Esophagus squamous epithelium (tissue), 5 donors: ENCODE data around the gene IGF2BP3. TPM values are rescaled to one million over a fixed set of nuclear protein-coding genes. Genes with fewer than 3 reads are reported as not detected.

ENCODE experiments used
- DNase-seq: peaks from one replicate; lab custom pipeline; 2025; lab: John Stamatoyannopoulos, UW
- H3K27ac ChIP-seq, 4 donors: fragments of 200-600 bp; sonication (generic); one replicate each; pipeline ENCODE4 v1.5.1; 2016 to 2019; ENCODE audit warnings: mild to moderate bottlenecking in 1 of 4
- H3K27me3 ChIP-seq, 4 donors: fragments of 200-600 bp; sonication (generic); 1 replicate in 3 of 4; 2 replicates in 1 of 4; pipeline versions ENCODE4 v1.5.1 to v1.6.0; 2017 to 2021; ENCODE audit warnings: antibody characterized with exemption in 1 of 4
- H3K36me3 ChIP-seq, 3 donors: fragments of 200-600 bp; sonication (generic); one replicate each; pipeline ENCODE4 v1.5.1; 2016 to 2019
- H3K4me1 ChIP-seq, 3 donors: fragments of 200-600 bp; sonication (generic); one replicate each; pipeline ENCODE4 v1.5.1; 2017 to 2019
- H3K4me3 ChIP-seq, 4 donors: fragments of 200-600 bp; sonication (generic); 1 replicate in 3 of 4; 2 replicates in 1 of 4; pipeline ENCODE4 v1.5.1; 2016 to 2019; ENCODE audit warnings: mild to moderate bottlenecking in 2 of 4, moderate library complexity in 1 of 4
- H3K9me3 ChIP-seq, 3 donors: fragments of 200-600 bp; sonication (generic); one replicate each; pipeline ENCODE4 v1.5.1; 2016 to 2019
- POLR2A ChIP-seq, 4 donors: fragments of 450-650 bp; IDR thresholded peaks; one replicate each; pipeline ENCODE4 v1.6.1; 2017; ENCODE audit warnings: antibody characterized with exemption in 4 of 4, mild to moderate bottlenecking in 4 of 4, moderate library complexity in 3 of 4
- WGBS, 2 donors: methylation state at CpG; one replicate each; pipeline ENCODE4 v1.1.5; 2018; 5-methylcytosine and 5-hydroxymethylcytosine counted together
- intact Hi-C: fragments of 100-400 bp; cut with DNase I; formaldehyde crosslinking; loops from one replicate; pipeline ENCODE4 v1.15.0; 2022
- total RNA-seq, 4 donors: library from RNA; depleted of rRNA; stranded (reverse); fragments of >200 nt; gene quantifications; one replicate each; pipeline ENCODE4 v1.1.0, GENCODE V29; 2016
- TF ChIP-seq, protein P1 (sequence below), 6 experiments: fragments of 450-650 bp in 4 of 6; fragments of 200-600 bp in 2 of 6; sonication (generic) in 2 of 6; IDR thresholded peaks; one replicate each; pipeline ENCODE4 v1.5.1; 2016 to 2019; ENCODE audit warnings: antibody characterized with exemption in 6 of 6, mild to moderate bottlenecking in 4 of 6, moderate library complexity in 4 of 6
- donor health status: DM: yes; HTN: yes; CAD: no.

Gene IGF2BP3
- total RNA-seq, 4 donors from 2014 or later, result 1.3 to 9.3 (median 7.2) TPM

DNA sequence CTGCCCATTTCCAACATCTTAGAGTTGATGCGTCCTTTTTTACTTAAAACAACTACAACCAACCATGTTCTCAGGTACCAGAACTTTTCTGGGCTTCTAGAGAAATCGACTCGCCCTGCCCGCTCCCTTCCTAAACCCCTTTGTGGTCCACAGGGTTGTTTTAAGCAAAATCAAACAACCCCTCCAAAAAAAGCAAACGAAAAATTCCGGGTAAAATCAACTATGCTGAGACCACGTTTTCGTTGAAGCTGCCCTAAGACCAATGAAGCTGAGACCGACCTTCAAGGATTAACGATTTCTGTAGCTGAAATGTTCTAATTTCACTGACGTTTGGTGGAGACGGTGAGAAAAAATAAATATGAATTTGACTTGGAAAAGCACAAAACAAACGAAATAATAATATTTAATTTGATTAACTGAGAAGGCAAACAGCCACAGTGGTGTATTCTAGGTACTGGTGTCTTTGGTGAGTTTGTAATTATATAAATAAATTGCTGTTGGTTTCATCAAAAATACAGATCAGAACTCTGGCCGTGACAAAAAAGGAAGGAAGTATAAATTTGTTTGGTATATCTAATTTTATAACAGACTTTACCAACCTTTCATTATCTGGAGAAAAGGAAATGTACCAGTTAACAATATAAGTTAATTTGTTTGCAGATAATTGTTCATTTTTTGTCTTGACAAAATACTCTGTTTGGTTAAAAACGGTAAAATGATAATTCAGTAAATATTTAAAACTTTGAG lies 4.7 kb upstream of the IGF2BP3 start:
- intact Hi-C loops, result loop anchor here (10.0 kb wide), 1 partner anchor 200 kb away; no protein-coding TSS in a partner anchor
- no peak for DNase-seq
- H3K27ac ChIP-seq, result no peak overlapping the region
- H3K4me3 ChIP-seq, result peak overlapping the region in 2 of 4 donors; percentile 48 to 62
- WGBS, 2 donors, result 9 to 10% methylated on average over 15 of the region's 15 CpGs
- H3K9me3 ChIP-seq, result no peaks in the 10 kb centered on the region
- no peak for TF ChIP-seq POLR2A (IDR thresholded peaks at IDR 0.05)
- peaks cover 25 to 30% (median 25%) of the 10 kb centered on the region in 3 donors for H3K4me1 ChIP-seq
- peaks cover 31 to 100% (median 73%) of the 10 kb centered on the region in 4 donors for H3K27me3 ChIP-seq
- H3K36me3 ChIP-seq, result no peaks in the 10 kb centered on the region

DNA sequence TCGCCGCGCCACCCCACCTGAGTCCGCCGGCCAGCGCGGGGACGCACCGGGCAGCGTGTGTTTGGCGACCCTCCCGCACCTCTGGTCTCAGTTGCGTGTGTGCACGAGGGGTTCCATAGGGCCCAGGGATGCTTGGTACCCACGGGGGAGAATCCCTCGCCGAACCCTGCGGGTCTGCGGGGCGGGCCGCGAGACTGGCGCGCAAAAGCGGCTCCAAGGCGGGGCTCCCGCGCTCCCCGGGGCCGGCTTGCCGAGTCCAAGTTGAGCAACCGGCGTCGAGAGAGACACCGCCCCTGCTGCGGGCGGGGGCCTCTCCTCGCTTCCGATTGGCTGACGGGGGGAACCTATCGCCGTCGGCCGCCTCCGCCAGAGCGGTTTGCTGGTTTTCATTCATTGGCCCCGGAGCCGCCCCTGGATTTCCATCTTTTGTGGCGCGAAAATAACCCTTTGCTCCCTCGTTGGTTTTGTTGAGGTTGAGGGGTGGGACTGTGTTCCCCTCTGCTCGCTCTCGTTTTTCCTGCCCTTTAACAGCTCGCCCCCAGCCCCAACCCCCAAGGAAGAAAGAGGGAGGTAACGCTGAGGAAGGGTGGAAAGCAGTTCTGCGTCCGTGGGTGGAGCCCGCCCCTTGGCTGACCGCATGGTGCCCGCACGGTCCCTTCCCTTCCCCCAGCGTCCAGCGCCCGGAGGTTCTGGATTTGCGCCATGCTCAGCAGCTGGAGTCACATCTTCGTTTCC lies 4.0 kb upstream of the IGF2BP3 start:
- H3K27me3 ChIP-seq, result peaks cover 38 to 100% (median 69%) of the 10 kb centered on the region in 4 donors
- peaks cover 28 to 38% (median 32%) of the 10 kb centered on the region in 3 donors for H3K4me1 ChIP-seq
- H3K9me3 ChIP-seq, result no peaks in the 10 kb centered on the region
- 3% methylated on average over 17 to 30 of the region's 66 CpGs for WGBS, 2 donors
- no peak for DNase-seq
- peak overlapping the region; percentile 16 to 62 (median 37) for H3K4me3 ChIP-seq
- H3K27ac ChIP-seq, result no peak overlapping the region
- peak in 1 of 4 donors; percentile 7 for TF ChIP-seq POLR2A (IDR thresholded peaks at IDR 0.05)
- TF ChIP-seq, protein P1, sequence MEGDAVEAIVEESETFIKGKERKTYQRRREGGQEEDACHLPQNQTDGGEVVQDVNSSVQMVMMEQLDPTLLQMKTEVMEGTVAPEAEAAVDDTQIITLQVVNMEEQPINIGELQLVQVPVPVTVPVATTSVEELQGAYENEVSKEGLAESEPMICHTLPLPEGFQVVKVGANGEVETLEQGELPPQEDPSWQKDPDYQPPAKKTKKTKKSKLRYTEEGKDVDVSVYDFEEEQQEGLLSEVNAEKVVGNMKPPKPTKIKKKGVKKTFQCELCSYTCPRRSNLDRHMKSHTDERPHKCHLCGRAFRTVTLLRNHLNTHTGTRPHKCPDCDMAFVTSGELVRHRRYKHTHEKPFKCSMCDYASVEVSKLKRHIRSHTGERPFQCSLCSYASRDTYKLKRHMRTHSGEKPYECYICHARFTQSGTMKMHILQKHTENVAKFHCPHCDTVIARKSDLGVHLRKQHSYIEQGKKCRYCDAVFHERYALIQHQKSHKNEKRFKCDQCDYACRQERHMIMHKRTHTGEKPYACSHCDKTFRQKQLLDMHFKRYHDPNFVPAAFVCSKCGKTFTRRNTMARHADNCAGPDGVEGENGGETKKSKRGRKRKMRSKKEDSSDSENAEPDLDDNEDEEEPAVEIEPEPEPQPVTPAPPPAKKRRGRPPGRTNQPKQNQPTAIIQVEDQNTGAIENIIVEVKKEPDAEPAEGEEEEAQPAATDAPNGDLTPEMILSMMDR (IDR thresholded peaks at IDR 0.05), result no peak
- no peaks in the 10 kb centered on the region for H3K36me3 ChIP-seq
- intact Hi-C loops, result loop anchor here (10.0 kb wide), 1 partner anchor 199 kb away; no protein-coding TSS in a partner anchor

DNA sequence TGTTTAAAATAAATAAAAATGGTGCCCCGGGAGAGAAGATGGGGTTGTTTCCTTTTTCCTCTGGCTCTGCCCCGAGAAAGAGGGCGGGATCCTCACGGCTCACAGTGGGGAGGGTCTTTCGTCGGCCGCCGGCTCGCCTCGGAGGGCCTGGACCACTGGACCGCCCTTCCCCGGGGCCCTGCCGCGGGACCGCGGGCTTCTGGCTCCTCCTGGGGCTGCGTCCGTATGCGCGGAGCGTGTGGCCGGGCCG lies 3.5 kb upstream of the IGF2BP3 start:
- no peaks in the 10 kb centered on the region for H3K9me3 ChIP-seq
- intact Hi-C loops, result loop anchor here (10.0 kb wide), 1 partner anchor 199 kb away; no protein-coding TSS in a partner anchor
- H3K36me3 ChIP-seq, result no peaks in the 10 kb centered on the region
- no peak overlapping the region for H3K27ac ChIP-seq
- peaks cover 43 to 100% (median 69%) of the 10 kb centered on the region in 4 donors for H3K27me3 ChIP-seq
- TF ChIP-seq, protein P1 (IDR thresholded peaks at IDR 0.05), result no peak
- TF ChIP-seq POLR2A (IDR thresholded peaks at IDR 0.05), result no peak
- H3K4me1 ChIP-seq, result peaks cover 32 to 43% (median 37%) of the 10 kb centered on the region in 3 donors
- H3K4me3 ChIP-seq, result peak overlapping the region; percentile 16 to 62 (median 37)
- DNase-seq, result no peak
- 0% methylated on average over 5 of the region's 23 CpGs; no CpG with 5 or more reads in 1 of the 2 donors for WGBS, 2 donors

DNA sequence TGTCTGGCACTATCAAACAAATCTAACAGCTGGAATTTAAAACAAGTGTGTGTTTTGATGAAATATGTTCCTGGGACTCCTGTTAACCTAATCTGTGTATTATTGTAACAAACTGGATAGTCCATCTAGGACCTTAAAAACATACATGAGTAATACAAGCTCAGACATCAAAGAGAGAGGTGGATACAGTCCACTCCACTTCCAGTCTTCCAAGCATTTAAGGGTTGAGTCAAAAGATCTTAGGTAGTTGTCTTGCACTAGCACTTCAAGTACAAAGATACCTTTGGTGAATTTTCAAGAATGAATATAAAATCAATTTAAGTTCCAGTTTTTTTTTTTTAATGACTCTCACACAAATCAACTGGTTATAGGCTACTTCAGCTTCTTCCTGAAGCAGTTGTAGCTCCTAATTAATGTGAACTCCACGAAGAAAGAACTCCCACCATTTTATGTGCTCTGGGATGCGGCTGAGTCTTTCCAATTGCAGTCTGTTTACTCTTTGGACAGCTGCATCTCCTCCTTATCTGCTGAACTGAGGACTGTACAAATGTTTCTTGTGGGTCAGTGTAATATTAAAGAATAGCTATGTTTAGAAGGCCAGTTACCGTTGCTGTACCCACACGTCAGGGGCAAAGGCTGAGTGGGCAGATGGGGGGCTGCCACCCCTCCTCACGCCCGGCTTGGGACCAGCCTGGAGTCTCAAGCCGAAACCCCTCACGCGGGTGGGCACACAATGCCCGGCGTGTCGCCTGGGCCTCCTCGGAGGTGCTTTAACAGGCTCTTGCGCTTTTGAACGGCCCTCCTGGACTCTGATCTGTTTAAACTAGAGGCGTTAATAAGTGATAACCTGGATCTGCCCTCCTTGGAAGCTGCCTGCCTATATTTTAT lies 2.9 kb upstream of the IGF2BP3 start:
- H3K27me3 ChIP-seq, result peaks cover 48 to 100% (median 69%) of the 10 kb centered on the region in 4 donors
- no peak for TF ChIP-seq POLR2A (IDR thresholded peaks at IDR 0.05)
- TF ChIP-seq, protein P1 (IDR thresholded peaks at IDR 0.05), result no peak
- H3K9me3 ChIP-seq, result no peaks in the 10 kb centered on the region
- peaks cover 38 to 48% (median 43%) of the 10 kb centered on the region in 3 donors for H3K4me1 ChIP-seq
- intact Hi-C loops, result loop anchor here (10.0 kb wide), 1 partner anchor 198 kb away; no protein-coding TSS in a partner anchor
- no peak overlapping the region for H3K27ac ChIP-seq
- H3K4me3 ChIP-seq, result peak overlapping the region in 2 of 4 donors; percentile 48 to 62
- 29 to 47% methylated on average over 8 of the region's 16 CpGs for WGBS, 2 donors
- DNase-seq, result no peak
- no peaks in the 10 kb centered on the region for H3K36me3 ChIP-seq

DNA sequence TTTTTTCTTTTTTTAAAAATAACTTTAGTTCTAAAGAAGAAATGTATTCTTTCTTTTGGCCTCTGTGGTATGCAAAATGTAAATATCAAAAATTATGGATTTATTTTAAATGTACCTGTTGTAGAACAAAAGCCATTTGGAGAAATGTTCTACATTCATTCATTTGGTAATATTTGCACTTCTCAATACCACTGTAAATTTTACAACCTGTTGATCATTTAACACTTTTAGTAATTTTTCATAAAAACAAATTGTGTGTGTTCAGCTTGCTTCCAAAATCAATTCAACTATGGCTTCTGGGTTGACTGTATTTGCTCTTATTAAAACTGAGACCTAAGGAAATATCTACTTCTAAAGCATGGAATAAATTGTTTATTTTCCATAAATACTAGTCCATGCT lies 2.3 kb upstream of the IGF2BP3 start:
- TF ChIP-seq, protein P1 (IDR thresholded peaks at IDR 0.05), result no peak
- TF ChIP-seq POLR2A (IDR thresholded peaks at IDR 0.05), result no peak
- intact Hi-C loops, result loop anchor here (10.0 kb wide), 1 partner anchor 198 kb away; no protein-coding TSS in a partner anchor
- no peak overlapping the region for H3K27ac ChIP-seq
- no peaks in the 10 kb centered on the region for H3K9me3 ChIP-seq
- H3K27me3 ChIP-seq, result peaks cover 52 to 100% (median 68%) of the 10 kb centered on the region in 4 donors
- H3K36me3 ChIP-seq, result no peaks in the 10 kb centered on the region
- H3K4me3 ChIP-seq, result no peak overlapping the region
- H3K4me1 ChIP-seq, result peaks cover 44 to 55% (median 49%) of the 10 kb centered on the region in 3 donors
- no peak for DNase-seq
